ENCODE results near the gene FOXL2.

The FOXL2 gene

GRCh38 chr3:138911621-138912020 is 35.3 kb downstream of the FOXL2 start:
- Histone ChIP-seq H3K27ac (ENCODE audit: low read depth, low read length) (no peak overlapping the region), H3K27me3 (ENCODE audit: control insufficient read depth, low read length) (no peaks in the 10 kb centered on the region), H3K79me2 (ENCODE audit: control insufficient read depth, low read length) (no peaks in the 10 kb centered on the region), H3K36me3 (ENCODE audit: control insufficient read depth, low read length) (no peaks in the 10 kb centered on the region), H3K9me2 (replicated peaks; ENCODE audit: control insufficient read depth, low read length) (no peaks in the 10 kb centered on the region), H3K4me2 (ENCODE audit: low read length) (no peak overlapping the region), H3K4me3 (ENCODE audit: low read length) (no peak overlapping the region), H3K9me3 (ENCODE audit: control insufficient read depth, insufficient read depth, low read length) (no peaks in the 10 kb centered on the region), H3F3A (ENCODE audit: control insufficient read depth, insufficient read depth) (no peaks in the 10 kb centered on the region), H4K20me1 (ENCODE audit: control insufficient read depth, insufficient read depth, low read depth, low read length) (no peaks in the 10 kb centered on the region), H3K4me1 (ENCODE audit: control insufficient read depth, low read length) (peaks cover 6% of the 10 kb centered on the region)
- TF ChIP-seq EZH2phosphoT487 (IDR thresholded peaks at IDR 0.05; ENCODE audit: borderline replicate concordance, low read length) (no peak), CTCF (IDR thresholded peaks at IDR 0.05; ENCODE audit: low read depth, low read length, poor library complexity, severe bottlenecking) (no peak)

GRCh38 chr3:138909904-138910303 is 37.0 kb downstream of the FOXL2 start:
- H3K79me2 ChIP-seq (ENCODE audit: control insufficient read depth, low read length), result no peaks in the 10 kb centered on the region
- H3K27ac ChIP-seq (ENCODE audit: low read depth, low read length), result no peak overlapping the region
- H3K27me3 ChIP-seq (ENCODE audit: control insufficient read depth, low read length), result no peaks in the 10 kb centered on the region
- H3K4me3 ChIP-seq (ENCODE audit: low read length), result no peak overlapping the region
- H3K4me2 ChIP-seq (ENCODE audit: low read length), result no peak overlapping the region
- peaks cover 3% of the 10 kb centered on the region for H3K4me1 ChIP-seq (ENCODE audit: control insufficient read depth, low read length)
- no peaks in the 10 kb centered on the region for H3F3A ChIP-seq (ENCODE audit: control insufficient read depth, insufficient read depth)
- no peaks in the 10 kb centered on the region for H3K36me3 ChIP-seq (ENCODE audit: control insufficient read depth, low read length)
- H4K20me1 ChIP-seq (ENCODE audit: control insufficient read depth, insufficient read depth, low read depth, low read length), result no peaks in the 10 kb centered on the region
- no peaks in the 10 kb centered on the region for H3K9me2 ChIP-seq (replicated peaks; ENCODE audit: control insufficient read depth, low read length)
- no peak for TF ChIP-seq CTCF (IDR thresholded peaks at IDR 0.05; ENCODE audit: low read depth, low read length, poor library complexity, severe bottlenecking)
- TF ChIP-seq EZH2phosphoT487 (IDR thresholded peaks at IDR 0.05; ENCODE audit: borderline replicate concordance, low read length), result no peak
- no peaks in the 10 kb centered on the region for H3K9me3 ChIP-seq (ENCODE audit: control insufficient read depth, insufficient read depth, low read length)

- Histone ChIP-seq H3K4me3 (ENCODE audit: low read length) (no peak overlapping the region), H3K27ac (ENCODE audit: low read depth, low read length) (no peak overlapping the region), H3K27me3 (ENCODE audit: control insufficient read depth, low read length) (no peaks in the 10 kb centered on the region), H3K36me3 (ENCODE audit: control insufficient read depth, low read length) (no peaks in the 10 kb centered on the region), H3K9me2 (replicated peaks; ENCODE audit: control insufficient read depth, low read length) (no peaks in the 10 kb centered on the region), H3K9me3 (ENCODE audit: control insufficient read depth, insufficient read depth, low read length) (no peaks in the 10 kb centered on the region), H3K79me2 (ENCODE audit: control insufficient read depth, low read length) (no peaks in the 10 kb centered on the region), H3K4me2 (ENCODE audit: low read length) (no peak overlapping the region), H3F3A (ENCODE audit: control insufficient read depth, insufficient read depth) (no peaks in the 10 kb centered on the region), H4K20me1 (ENCODE audit: control insufficient read depth, insufficient read depth, low read depth, low read length) (no peaks in the 10 kb centered on the region), H3K4me1 (ENCODE audit: control insufficient read depth, low read length) (no peaks in the 10 kb centered on the region)
- TF ChIP-seq EZH2phosphoT487 (IDR thresholded peaks at IDR 0.05; ENCODE audit: borderline replicate concordance, low read length) (no peak), CTCF (IDR thresholded peaks at IDR 0.05; ENCODE audit: low read depth, low read length, poor library complexity, severe bottlenecking) (no peak)
Observed at GRCh38 chr3:138908846-138909245, 38.1 kb downstream of the FOXL2 start.

GRCh38 chr3:138907539-138907938 is 39.4 kb downstream of the FOXL2 start:
- TF ChIP-seq EZH2phosphoT487 (IDR thresholded peaks at IDR 0.05; ENCODE audit: borderline replicate concordance, low read length), result no peak
- no peak for TF ChIP-seq CTCF (IDR thresholded peaks at IDR 0.05; ENCODE audit: low read depth, low read length, poor library complexity, severe bottlenecking)
- H3K79me2 ChIP-seq (ENCODE audit: control insufficient read depth, low read length), result no peaks in the 10 kb centered on the region
- no peak overlapping the region for H3K27ac ChIP-seq (ENCODE audit: low read depth, low read length)

More at GRCh38 chr3:138907539-138907938, 39.4 kb downstream of the FOXL2 start:
- H3K36me3 ChIP-seq (ENCODE audit: control insufficient read depth, low read length), result no peaks in the 10 kb centered on the region
- H3K4me2 ChIP-seq (ENCODE audit: low read length), result no peak overlapping the region
- H3K9me2 ChIP-seq (replicated peaks; ENCODE audit: control insufficient read depth, low read length), result no peaks in the 10 kb centered on the region
- H3K4me3 ChIP-seq (ENCODE audit: low read length), result no peak overlapping the region
- H3K4me1 ChIP-seq (ENCODE audit: control insufficient read depth, low read length), result no peaks in the 10 kb centered on the region
- no peaks in the 10 kb centered on the region for H3F3A ChIP-seq (ENCODE audit: control insufficient read depth, insufficient read depth)
- H4K20me1 ChIP-seq (ENCODE audit: control insufficient read depth, insufficient read depth, low read depth, low read length), result no peaks in the 10 kb centered on the region
- no peaks in the 10 kb centered on the region for H3K27me3 ChIP-seq (ENCODE audit: control insufficient read depth, low read length)
- no peaks in the 10 kb centered on the region for H3K9me3 ChIP-seq (ENCODE audit: control insufficient read depth, insufficient read depth, low read length)

Data from DOHH2 (cell line).